Measurements from ENCODE around the gene THSD7A.

Gene THSD7A

GRCh38 chr7:11807000-11807399 is 25.0 kb downstream of the THSD7A start:
- no peak for DNase-seq

- no peak for DNase-seq
Measured at GRCh38 chr7:11804621-11805020, 27.4 kb downstream of the THSD7A start.

DNA sequence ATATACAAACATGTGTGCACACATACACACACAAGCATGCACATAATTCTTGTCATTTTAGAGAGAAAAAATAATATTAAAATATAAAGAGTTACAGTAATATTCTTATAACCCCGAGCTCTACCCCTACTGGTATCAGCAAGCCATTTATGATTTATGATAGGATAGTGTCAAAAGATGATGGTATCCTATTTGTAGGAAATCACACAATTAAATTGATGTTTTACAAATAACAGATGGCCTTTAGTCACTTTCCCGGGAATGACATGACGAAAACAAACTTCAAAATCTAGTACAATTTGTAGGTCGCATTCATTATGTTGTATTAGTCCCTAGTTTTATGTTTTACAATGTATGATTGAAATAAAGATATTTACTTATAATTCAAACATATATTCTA is 36.8 kb downstream of the THSD7A start:
- DNase-seq: no peak

DNA sequence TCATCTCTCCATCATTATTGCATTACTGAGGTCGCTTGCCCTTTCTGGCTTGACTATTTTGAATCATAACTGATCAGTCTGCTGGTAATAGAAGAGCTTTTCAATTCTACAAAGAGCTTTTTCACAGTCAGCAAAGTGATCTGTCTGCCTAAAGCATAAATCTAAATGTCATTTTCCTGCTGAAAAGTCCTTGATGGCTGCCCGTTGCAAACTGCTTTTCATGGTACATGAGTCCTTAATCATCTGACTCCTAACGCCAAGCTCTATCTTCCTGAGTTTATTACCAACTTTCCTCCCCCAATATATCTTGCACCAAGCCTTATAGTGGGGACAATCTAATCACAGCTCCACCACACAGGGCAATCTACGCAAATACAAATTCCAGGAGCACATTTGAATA is 39.8 kb downstream of the THSD7A start:
- no peak for DNase-seq

- DNase-seq: no peak
Measured at GRCh38 chr7:11788568-11788967, 43.4 kb downstream of the THSD7A start.

- DNase-seq: no peak
Measured at GRCh38 chr7:11787534-11787933, 44.5 kb downstream of the THSD7A start.

GRCh38 chr7:11786186-11786585 is 45.8 kb downstream of the THSD7A start:
- DNase-seq: no peak

DNA sequence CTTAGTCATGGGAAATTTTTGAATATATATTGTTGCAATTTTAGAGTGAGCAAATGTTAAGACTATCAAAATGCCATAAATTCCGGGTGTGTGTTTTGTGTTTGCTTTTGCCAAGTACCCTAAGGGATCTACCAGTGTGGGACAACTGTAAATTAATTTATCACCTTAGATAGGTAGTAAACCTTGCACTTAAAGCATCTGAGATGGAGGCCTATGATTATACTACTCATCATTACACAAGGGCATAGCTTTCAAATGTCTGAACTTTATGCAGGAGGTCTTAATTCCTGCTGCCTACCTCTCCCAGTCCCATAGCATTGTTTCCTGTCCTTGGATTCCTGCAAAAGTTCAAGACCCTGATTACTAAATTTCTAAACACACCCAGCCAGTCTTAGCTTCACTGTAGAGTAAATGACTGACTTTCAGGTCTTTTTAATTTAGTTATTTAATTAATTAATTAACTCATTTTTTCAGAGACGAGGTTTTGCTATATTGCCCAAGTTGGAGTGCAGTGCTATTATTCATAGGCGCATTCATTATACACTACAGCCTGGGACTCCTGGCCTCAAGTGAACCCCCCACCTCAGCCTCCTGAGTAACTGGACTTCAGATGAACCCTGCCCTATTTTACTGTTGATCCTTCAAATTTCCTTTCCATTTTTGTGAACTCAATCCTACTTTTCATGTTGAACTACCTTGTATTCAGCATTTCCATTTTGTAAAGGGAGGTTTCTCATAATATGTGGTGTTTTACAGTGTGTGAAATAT is 47.0 kb downstream of the THSD7A start:
- DNase-seq: no peak

DNA sequence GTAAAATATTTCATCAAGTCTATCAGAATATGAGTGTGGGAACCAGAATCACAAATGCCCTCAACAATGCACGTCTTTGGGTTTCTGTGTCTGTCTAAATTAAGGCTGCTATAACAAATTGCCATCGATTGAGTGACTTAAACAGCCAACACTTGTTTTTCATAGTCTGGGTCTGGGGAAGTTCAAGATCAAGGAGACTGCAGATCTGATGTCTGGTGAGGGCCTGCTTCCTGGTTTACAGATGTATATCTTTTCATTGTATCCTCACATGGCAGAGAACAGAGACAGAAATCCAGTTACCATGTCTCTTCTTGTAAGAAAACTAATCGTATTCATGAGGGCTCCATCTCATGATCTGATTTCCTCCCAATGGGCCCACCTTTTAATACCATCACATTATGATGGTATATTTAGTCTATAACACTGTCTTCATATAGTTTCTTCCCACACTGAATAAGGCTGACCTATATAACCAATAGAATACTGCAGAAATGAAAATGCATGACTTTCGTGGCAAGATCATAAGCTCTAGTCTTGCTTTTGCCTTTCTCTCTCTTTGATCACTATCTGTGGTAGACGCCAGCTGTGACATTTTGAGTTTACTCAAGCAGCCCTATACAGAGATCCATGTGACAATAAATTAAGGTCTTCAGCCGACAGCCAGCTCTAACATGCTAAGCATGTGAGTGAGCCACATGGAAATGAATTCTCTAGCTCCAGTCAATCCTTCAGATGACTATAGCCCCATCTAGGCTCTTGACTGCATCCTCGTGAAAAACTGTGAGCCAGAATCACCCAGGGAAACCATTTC is 51.9 kb downstream of the THSD7A start:
- no peak for DNase-seq

DNA sequence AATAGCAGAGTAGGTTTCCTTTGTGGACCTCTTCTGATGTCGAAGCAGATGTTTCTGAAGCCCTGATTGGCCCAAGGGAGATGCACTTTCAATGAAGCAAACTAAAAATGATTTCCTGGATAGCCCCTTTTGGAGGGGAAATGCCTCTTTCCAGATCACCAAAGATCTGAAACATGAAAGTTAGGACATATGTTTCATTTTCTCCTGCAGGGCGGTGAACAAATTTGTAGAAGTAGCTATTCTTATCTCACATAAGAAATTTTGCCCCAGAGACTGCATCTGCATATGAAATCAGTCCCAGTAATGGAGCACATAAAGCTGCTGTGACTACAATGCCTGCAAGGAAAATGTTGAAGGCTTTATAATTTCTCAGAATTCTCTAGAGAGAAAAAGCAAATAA is 56.0 kb downstream of the THSD7A start:
- DNase-seq: no peak

GRCh38 chr7:11775401-11775800 is 56.6 kb downstream of the THSD7A start:
- no peak for DNase-seq

DNA sequence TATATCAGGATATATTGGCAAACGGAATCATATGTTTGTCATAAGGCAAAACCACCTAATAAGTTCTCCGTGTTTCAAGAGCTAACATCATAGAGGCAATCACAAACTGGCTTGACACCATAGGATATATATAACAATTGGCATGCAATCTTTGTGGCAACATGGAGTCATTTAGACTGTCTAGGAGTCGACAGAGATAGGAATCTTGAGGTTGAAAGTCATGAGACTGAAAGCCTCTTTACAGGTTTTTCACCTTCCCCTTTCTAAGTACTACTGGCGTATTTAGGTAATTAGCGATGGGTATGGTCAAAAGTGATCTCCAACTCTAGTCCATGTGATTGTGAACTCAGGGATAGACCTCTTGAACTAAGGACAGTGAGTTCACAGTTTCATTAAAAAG is 63.7 kb downstream of the THSD7A start:
- DNase-seq: no peak

DNA sequence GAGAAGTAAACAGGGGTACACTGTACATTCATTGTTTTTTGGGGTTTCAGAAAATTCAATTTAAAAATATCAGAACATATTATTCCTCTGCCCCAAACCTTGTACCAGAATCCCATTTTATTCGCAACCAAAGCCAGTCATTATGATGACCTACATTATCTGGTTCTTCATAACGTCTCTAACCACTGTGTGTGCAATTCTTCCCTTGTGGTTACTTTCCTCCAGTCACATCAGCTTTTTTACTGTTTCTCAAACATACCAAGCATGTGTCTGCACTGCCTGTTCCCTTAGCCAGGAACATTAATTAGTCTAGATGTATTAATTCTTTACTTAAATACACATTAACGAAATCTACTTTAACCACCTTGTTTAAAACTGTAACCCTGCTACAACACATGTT is 64.8 kb downstream of the THSD7A start:
- no peak for DNase-seq

DNA sequence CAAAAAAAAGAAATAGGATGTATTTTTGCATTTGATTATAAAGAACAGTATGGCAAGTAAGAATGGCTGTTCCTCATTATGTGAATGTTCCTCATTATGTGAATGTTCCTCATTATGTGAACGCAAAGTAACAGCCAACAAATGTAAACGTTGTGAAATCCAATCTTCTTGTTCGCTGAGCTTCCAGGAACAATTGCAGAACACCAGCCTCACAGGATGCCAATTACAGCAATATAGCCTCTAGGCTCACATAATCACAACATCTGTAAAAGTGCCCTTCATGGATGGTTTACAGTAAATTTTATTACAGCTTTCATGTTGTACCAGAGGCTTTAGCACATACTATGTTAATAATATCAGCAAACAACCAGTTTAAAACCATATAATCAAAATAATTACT is 71.6 kb downstream of the THSD7A start:
- DNase-seq: no peak

DNA sequence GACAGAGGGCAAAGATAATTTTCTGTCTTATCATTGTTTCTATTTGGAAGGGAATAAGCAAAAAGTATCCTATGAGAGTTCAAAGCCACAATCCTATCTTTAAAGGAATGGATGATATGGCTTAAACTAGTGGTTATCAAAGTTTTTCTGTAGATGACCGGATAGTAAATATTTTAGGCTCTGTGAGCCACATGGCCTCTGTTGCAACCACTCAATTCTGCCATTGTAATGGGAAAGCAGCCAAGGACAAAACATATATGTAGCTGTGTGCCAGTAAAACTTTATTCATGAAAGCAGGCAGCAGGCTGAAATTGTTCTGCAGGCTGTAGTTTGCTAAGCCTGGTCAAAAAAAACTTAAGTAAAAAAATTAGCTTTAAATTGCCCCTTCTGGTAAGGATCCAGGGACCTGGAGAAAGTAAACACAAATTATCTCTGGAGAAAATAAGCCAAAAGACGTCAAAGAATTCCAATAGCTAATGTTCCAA is 73.3 kb downstream of the THSD7A start:
- no peak for DNase-seq

- DNase-seq: no peak
Measured at GRCh38 chr7:11757153-11757552, 74.8 kb downstream of the THSD7A start.

DNA sequence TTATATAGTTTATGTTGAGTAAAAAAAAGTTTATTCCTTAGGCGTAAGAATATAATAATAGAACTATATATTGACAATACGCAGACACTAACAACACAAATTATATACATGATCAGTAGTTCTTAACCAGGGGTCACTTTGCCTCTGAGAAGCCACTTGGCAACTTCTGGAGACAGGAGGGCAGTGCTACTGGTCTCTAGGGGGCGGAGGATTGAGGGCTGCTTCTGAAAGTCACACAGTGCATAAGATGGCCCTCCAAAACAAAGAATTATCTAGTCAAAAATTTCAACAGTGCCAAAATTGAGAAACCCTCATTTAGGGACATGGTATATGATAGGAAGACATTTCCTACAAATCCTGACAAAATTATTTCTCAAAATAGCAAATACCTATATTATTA is 77.1 kb downstream of the THSD7A start:
- DNase-seq: no peak

DNA sequence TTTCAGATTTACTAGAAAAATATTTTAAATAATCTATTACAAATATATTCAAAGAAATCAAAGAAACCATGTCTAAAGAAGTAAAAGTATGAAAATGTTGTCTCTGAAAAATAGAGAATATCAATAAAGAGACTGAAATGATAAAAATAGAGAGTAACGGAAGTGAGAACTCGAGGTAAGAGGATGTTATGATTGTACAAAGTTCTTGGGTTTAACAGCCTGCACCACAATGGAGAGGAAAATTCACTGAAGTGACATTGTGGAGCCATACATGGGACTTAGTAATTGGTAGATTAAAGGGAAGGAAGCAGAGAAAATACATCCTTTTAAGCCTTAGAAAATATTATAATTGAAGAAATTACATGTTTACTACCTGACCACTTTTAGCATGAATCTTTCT is 77.9 kb downstream of the THSD7A start:
- DNase-seq: no peak

- DNase-seq: no peak
Measured at GRCh38 chr7:11753433-11753832, 78.6 kb downstream of the THSD7A start.

- DNase-seq: no peak
Measured at GRCh38 chr7:11751807-11752389, 80.1 kb downstream of the THSD7A start.

- no peak for DNase-seq
Measured at GRCh38 chr7:11751315-11751714, 80.7 kb downstream of the THSD7A start.

DNA sequence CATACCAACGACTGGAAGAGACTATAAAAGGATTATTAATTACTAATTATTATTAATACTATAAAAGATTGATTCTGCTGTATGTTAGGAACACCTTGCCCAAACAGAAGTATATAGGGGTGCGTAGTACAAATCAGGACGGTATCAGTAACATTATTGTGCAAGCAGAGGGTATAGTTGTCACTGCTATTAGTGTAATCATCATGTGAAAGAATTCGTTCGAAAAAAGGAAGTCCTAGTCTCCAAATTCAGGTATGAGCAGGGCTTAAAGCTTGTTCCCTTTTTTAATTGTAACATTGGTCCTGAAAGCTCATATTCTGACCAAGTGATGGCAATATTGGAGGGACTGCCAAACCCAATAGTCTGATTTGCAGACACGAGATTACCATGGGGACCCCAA is 81.8 kb downstream of the THSD7A start:
- DNase-seq: no peak

- DNase-seq: no peak
Measured at GRCh38 chr7:11749629-11750028, 82.4 kb downstream of the THSD7A start.

- DNase-seq: no peak
Measured at GRCh38 chr7:11748884-11749283, 83.1 kb downstream of the THSD7A start.

Measured in CD4-positive, alpha-beta T cell treated with Interleukin-21 for 1 hour (primary cell).